GM18511 (cell line): ENCODE measurements around the gene RBMS1.
A peak's percentile ranks its signal among the peaks of the same experiment; 100 is the strongest.
"Not testable (repeated sequence)": the region's sequence is repeated elsewhere in the genome, so short reads cannot be mapped to it uniquely, and the experiment has no call there.

Experiments
- ATAC-seq: cut with Tn5 transposase; IDR thresholded peaks from one replicate; pipeline ENCODE4 v1.9.1; 2021; ENCODE audit warnings: mild to moderate bottlenecking, moderate library complexity; ENCODE audit not compliant: unreplicated experiment

RBMS1 gene

DNA sequence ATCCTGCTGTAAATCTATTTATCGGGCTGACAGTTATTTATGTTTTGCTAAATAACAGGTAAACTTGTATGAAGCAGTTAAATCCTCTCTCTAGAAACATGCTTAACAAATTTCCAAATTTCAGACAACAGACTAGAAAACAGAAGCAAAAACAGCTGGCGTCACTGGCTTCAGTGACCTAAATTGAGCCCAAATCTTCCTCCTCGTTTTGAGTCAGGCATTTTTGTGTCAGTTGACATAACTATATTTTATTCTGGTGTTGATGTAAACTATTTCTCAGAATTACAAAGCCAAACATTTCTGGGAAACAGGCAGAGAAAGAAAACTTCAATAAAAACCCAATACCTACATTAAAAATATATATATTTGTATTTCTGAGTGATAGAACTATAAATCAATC, 21.7 kb downstream of the RBMS1 start:
- no peak for ATAC-seq

DNA sequence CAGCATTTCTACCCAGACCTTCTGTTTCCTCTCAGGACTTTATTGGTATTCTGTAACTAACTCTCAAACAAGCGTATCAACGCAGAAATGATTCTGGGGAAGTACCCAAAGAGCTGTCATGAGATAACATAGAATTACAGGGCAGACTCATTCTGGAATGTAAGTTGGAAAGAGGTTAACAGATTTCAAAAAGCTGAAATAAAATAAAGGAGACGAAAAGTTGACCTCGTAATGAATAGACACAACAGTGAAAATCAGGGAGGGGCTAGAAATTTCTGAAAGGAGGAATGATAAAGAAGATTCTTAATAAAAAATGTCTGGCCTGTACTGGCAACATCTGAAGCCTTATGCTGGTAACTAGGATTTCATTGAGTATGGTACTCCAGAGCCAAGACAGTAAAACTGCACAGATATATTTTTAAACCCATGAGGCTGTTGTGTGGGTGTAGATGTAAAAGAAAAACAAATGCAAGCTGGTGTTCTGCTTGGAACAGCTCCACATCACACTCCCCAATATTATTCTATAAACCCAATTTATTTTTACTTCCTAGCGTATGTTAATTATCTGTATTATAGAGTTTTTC, 23.9 kb downstream of the RBMS1 start:
- no peak for ATAC-seq

GRCh38 chr2:160469164-160469563, 24.4 kb downstream of the RBMS1 start:
- no peak for ATAC-seq

DNA sequence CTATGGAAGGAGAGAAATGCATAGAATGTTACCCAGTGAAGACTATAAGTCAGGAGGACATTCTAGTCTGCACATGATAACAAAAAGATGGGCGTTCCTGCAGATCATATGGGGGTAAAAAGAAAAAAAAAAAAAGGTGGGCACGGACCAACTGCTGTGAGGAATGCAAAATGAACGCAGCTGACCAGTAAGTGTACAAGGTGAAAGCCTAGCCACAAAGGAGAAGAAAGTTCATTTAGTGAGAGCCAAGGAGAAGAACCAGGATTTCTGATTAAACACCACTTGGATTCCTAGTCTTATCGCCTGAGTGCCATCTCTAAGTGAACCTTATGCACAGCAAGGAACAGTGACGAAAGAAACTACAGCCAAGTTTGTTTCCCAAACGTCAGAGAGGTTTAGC, 26.5 kb downstream of the RBMS1 start:
- ATAC-seq = no peak

DNA sequence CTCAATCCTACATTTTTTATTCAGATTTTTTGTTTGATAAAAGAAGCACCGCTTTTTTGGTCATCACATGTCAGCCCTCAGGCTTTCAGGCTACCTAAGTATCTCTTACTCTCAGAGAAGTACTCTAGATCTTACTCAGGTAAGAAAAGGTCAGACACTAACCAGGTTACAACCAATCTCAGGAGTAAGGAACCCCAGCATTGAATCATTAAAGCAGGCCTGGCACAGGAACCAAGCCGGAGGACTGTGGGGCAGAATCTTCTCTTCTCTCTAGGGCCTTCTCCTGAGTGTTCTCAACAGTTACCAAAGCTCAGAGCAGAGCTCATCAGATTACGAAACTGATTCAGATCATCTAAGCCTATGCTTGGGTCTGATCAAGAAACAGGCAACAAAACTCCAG, 28.2 kb downstream of the RBMS1 start:
- no peak for ATAC-seq

GRCh38 chr2:160465002-160465401, 28.6 kb downstream of the RBMS1 start:
- ATAC-seq = no peak

GRCh38 chr2:160464017-160464416, 29.6 kb downstream of the RBMS1 start:
- ATAC-seq = no peak

- no peak for ATAC-seq
Observed at GRCh38 chr2:160463245-160463644, 30.4 kb downstream of the RBMS1 start.

- ATAC-seq = no peak
Observed at GRCh38 chr2:160460333-160460731, 33.3 kb downstream of the RBMS1 start.

- ATAC-seq = no peak
Observed at GRCh38 chr2:160459538-160460332, 33.9 kb downstream of the RBMS1 start.

DNA sequence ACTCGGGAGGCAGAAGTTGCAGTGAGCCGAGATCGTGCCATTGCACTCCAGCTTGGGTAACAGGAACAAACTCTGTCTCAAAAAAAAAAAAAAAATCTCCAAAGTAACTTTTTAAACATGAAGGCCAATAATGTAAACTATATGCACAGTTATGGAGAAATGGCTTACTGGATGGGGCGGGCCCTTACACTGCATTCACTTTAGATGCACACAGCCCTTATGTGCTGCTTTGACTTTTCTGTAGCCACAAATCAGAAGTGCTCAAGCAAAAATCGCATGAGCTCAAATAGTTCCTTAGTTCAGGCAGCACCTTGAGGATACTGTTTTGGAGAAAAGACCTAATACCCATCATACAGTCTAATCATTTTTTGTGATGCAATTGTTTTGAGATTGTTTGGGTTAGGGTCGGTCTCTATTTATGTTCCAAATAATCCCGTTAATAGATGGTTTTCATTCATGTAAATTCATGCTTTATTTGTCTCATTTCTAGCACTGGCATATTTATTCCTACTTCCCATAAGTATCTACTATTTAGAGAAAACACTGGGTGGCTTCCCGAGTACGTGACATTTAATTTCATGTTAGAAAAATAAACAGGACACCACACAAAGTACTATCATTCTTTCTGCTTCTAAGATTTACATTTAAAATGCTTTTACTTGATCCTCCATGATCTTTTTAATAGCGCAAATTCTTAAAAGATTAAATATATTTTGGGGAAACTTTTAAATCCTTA, 34.7 kb downstream of the RBMS1 start:
- ATAC-seq = no peak

- ATAC-seq = peak; percentile 69
Observed at GRCh38 chr2:160457588-160457987, 36.0 kb downstream of the RBMS1 start.

GRCh38 chr2:160454070-160454797, 39.4 kb downstream of the RBMS1 start:
- no peak for ATAC-seq

DNA sequence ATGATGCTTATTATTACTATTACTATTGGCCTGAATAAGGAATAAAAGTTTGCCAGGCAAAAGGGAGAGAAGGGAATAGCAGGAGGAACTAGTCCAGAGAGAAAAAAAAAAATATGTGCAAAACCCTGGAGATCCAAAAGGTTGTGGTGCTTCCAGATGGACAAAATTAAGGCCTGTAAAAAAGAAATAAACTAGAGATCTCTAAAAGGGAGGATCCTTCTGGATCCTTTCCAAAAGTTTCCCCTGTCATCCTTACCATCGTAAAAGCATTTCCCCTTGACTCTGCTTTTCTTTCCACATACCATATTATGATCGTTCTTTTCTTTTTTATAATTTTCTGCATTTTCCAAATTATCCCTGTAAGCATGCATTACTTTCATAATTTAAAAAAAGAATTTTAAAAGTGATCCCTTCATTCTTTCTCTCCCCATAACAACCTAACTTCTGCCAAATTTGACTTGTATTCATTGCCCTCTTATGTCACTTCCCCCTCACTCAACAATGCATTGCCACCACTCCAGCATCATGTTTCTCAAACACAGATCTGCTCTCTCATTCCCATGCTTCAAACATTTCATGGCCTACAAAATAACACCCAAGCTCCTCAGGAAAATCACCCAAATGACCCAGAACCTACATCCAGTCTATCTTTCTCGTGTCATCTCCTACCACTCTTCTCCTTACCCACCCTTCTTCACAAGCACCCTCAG, 40.3 kb downstream of the RBMS1 start:
- ATAC-seq = no peak

DNA sequence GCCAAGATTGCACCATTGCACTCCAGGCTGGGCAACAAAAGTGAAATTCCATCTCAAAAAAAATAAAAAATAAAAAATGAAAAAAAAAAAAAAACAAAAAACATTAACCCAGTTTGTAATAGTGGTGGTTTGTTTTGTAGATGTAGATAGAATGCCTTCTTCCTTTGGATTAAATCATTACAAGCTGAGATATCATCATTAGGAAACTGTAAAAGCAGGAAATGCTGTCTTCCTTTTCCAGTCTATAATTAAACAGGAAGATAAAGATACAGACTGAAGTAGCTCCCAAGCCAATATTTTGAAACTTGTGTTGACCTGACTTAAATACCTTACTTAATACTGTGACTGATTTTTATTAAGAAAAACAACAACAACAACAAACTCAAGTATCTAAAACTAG, 43.1 kb downstream of the RBMS1 start:
- ATAC-seq = no peak

- ATAC-seq = not testable (repeated sequence)
Observed at GRCh38 chr2:160448821-160449220, 44.8 kb downstream of the RBMS1 start.

- no peak for ATAC-seq
Observed at GRCh38 chr2:160445673-160446072, 47.9 kb downstream of the RBMS1 start.

GRCh38 chr2:160442603-160443002, 51.0 kb downstream of the RBMS1 start:
- no peak for ATAC-seq

DNA sequence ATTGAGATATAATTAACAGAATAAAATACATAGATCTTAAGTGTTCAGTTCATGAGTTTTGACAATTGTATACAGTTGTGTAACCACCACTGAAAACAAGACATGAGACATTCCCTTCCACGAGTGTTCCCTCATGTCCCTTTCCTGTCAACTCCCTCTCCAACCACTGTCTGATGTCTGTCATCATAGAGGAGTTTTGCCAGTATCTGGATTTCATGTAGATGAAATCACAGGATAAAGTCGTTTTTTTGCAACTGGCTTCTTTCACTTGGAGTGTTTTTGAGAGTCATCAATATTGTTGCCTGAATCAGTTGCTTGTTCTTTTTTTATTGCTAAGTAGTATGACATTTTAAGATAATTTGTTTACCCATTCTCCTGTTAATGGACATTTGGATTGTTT, 52.7 kb downstream of the RBMS1 start:
- no peak for ATAC-seq

- ATAC-seq = not testable (repeated sequence)
Observed at GRCh38 chr2:160439038-160439437, 54.6 kb downstream of the RBMS1 start.

DNA sequence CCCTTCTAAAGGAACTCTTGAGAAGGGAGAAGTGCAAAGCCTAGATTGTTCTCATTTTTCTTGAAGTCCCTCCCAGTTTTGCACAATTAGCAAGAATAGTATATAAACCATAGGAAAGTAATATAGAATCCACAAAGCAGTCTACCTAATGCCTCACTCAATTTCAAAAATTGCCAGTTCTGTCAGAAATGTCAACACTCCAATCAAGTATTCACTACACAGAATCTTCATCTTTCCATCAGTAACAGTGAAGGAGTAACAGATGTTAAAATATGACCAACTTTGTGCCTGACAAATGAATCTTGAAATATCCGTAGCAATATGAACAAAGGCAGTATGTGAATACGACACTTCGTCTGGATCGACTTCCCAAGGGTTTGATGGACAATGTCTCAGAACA, 56.3 kb downstream of the RBMS1 start:
- ATAC-seq = no peak
